Hepatocyte (in vitro differentiated cells): ENCODE measurements around the gene DDO. TPM values are rescaled to one million over a fixed set of nuclear protein-coding genes. Genes with fewer than 3 reads are reported as not detected.

Experiments used
- DNase-seq: peaks from one replicate; pipeline ENCODE4 v3.0.0-alpha.2; 2016; ENCODE audit warnings: low spot score
- H2AFZ ChIP-seq: fragments of 200-600 bp; sonication (generic); 2 replicates; pipeline ENCODE4 v1.6.0; 2016; ENCODE audit warnings: antibody characterized with exemption, mild to moderate bottlenecking
- H3K27ac ChIP-seq: fragments of 200-600 bp; sonication (generic); 2 replicates; pipeline ENCODE4 v1.5.1; 2016; ENCODE audit warnings: mild to moderate bottlenecking
- H3K27me3 ChIP-seq: fragments of 200-600 bp; sonication (generic); 2 replicates; pipeline ENCODE4 v1.6.1; 2016
- H3K36me3 ChIP-seq: fragments of 200-600 bp; sonication (generic); replicated peaks from 2 replicates; pipeline ENCODE4 v1.5.1; 2016; ENCODE audit warnings: low read depth; ENCODE audit not compliant: insufficient read depth
- H3K4me1 ChIP-seq: fragments of 200-600 bp; sonication (generic); 2 replicates; pipeline ENCODE4 v1.5.1; 2016; ENCODE audit warnings: mild to moderate bottlenecking, moderate library complexity; ENCODE audit not compliant: insufficient read depth
- H3K4me2 ChIP-seq: fragments of 200-600 bp; sonication (generic); 2 replicates; pipeline ENCODE4 v1.6.0; 2016
- H3K4me3 ChIP-seq: fragments of 200-600 bp; sonication (generic); 2 replicates; pipeline ENCODE4 v1.5.1; 2016; ENCODE audit warnings: mild to moderate bottlenecking
- H3K79me2 ChIP-seq: fragments of 200-600 bp; sonication (generic); 2 replicates; pipeline ENCODE4 v1.6.0; 2017; ENCODE audit warnings: mild to moderate bottlenecking
- H3K9me2 ChIP-seq: fragments of 200-600 bp; sonication (generic); replicated peaks from 2 replicates; pipeline ENCODE4 v1.6.0; 2017; ENCODE audit warnings: mild to moderate bottlenecking; ENCODE audit not compliant: insufficient read depth
- H3K9me3 ChIP-seq: fragments of 200-600 bp; sonication (generic); 2 replicates; pipeline ENCODE4 v1.5.1; 2016; ENCODE audit warnings: low read depth, mild to moderate bottlenecking
- H4K20me1 ChIP-seq: fragments of 200-600 bp; sonication (generic); 2 replicates; pipeline ENCODE4 v1.6.0; 2016; ENCODE audit warnings: mild to moderate bottlenecking; ENCODE audit not compliant: insufficient read depth, poor library complexity, severe bottlenecking
- CTCF ChIP-seq: fragments of 200-600 bp; sonication (generic); IDR thresholded peaks from 2 replicates; pipeline ENCODE4 v1.5.1; 2016; ENCODE audit warnings: antibody characterized with exemption, mild to moderate bottlenecking; ENCODE audit not compliant: poor library complexity
- EZH2 ChIP-seq: fragments of 200-600 bp; sonication (generic); IDR thresholded peaks from 2 replicates; pipeline ENCODE4 v1.6.1; 2016; ENCODE audit warnings: antibody characterized with exemption, mild to moderate bottlenecking, borderline replicate concordance
- EZH2phosphoT487 ChIP-seq: fragments of 200-600 bp; sonication (generic); IDR thresholded peaks from one replicate; pipeline ENCODE4 v1.6.1; 2018; ENCODE audit warnings: antibody characterized with exemption, mild to moderate bottlenecking, low read depth, moderate library complexity; ENCODE audit not compliant: unreplicated experiment, severe bottlenecking
- WGBS: methylation state at CpG from one replicate; pipeline ENCODE4 v1.1.6; 2016; ENCODE audit warnings: low lambda C conversion rate; ENCODE audit errors: missing lambda C conversion rate; 5-methylcytosine and 5-hydroxymethylcytosine counted together
- polyA plus RNA-seq: library from polyadenylated mRNA; unstranded; fragments of >200 nt; fragmentation: Nextera tagmentation; extraction: Ambion mirVana; gene quantifications from 2 replicates; pipeline ENCODE4 v1.2.1, GENCODE V29; 2016
- total RNA-seq: library from RNA; depleted of rRNA; stranded (reverse); fragments of >200 nt; gene quantifications from 2 replicates; pipeline ENCODE4 v1.2.3, GENCODE V29; 2014

The DDO gene
- total and polyA plus RNA-seq, 2 experiments from 2014 or later: 0.20 to 0.39 TPM

- Histone ChIP-seq H2AFZ (no peak overlapping the region), H3K27me3 (no peaks in the 10 kb centered on the region), H3K27ac (no peak overlapping the region), H3K4me2 (no peak overlapping the region), H3K36me3 (no peaks in the 10 kb centered on the region), H3K4me3 (no peak overlapping the region), H3K79me2 (no peaks in the 10 kb centered on the region), H4K20me1 (no peaks in the 10 kb centered on the region), H3K4me1 (no peaks in the 10 kb centered on the region), H3K9me2 (no peaks in the 10 kb centered on the region), H3K9me3 (no peaks in the 10 kb centered on the region)
- DNase-seq: no peak
- TF ChIP-seq EZH2phosphoT487 (no peak), EZH2 (no peak), CTCF (no peak)
- 91% methylated on average over 4 of the region's 4 CpGs for WGBS
Observed at GRCh38 chr6:110440026-110440425, 24.7 kb upstream of the DDO start.

GRCh38 chr6:110439356-110439755 lies 24.0 kb upstream of the DDO start:
- no peak for DNase-seq
- Histone ChIP-seq H3K9me2 (no peaks in the 10 kb centered on the region), H3K4me3 (no peak overlapping the region), H3K36me3 (no peaks in the 10 kb centered on the region), H4K20me1 (no peaks in the 10 kb centered on the region), H3K27ac (no peak overlapping the region), H3K27me3 (no peaks in the 10 kb centered on the region), H3K4me2 (no peak overlapping the region), H2AFZ (no peak overlapping the region), H3K4me1 (no peaks in the 10 kb centered on the region), H3K79me2 (no peaks in the 10 kb centered on the region), H3K9me3 (no peaks in the 10 kb centered on the region)
- TF ChIP-seq EZH2: no peak
- TF ChIP-seq EZH2phosphoT487: no peak
- TF ChIP-seq CTCF: no peak
- 33% methylated on average over 5 of the region's 5 CpGs for WGBS

GRCh38 chr6:110434961-110435602 lies 19.7 kb upstream of the DDO start:
- Histone ChIP-seq H3K4me1 (no peaks in the 10 kb centered on the region), H2AFZ (no peak overlapping the region), H4K20me1 (no peaks in the 10 kb centered on the region), H3K9me3 (no peaks in the 10 kb centered on the region), H3K27me3 (no peaks in the 10 kb centered on the region), H3K79me2 (no peaks in the 10 kb centered on the region), H3K4me2 (no peak overlapping the region), H3K9me2 (no peaks in the 10 kb centered on the region), H3K36me3 (no peaks in the 10 kb centered on the region), H3K27ac (no peak overlapping the region), H3K4me3 (no peak overlapping the region)
- TF ChIP-seq CTCF (no peak), EZH2 (no peak), EZH2phosphoT487 (no peak)
- no peak for DNase-seq
- 70% methylated on average over 7 of the region's 7 CpGs for WGBS
